Immature natural killer cell (primary cell): Measurements from ENCODE around the gene ACTN4. TPM values are rescaled to one million over a fixed set of nuclear protein-coding genes. Genes with fewer than 3 reads are reported as not detected.
A peak's percentile ranks its signal among the peaks of the same experiment; 100 is the strongest.

Experiments used
- DNase-seq, 3 donors: peaks; one replicate each; pipeline ENCODE4 v3.0.0; 2022; ENCODE audit warnings: mixed read lengths in 1 of 3
- H3K27ac Mint-ChIP-seq, 6 donors: one replicate each; pipeline ENCODE4 v1.8.0; 2020; ENCODE audit warnings: mixed read lengths in 6 of 6, mild to moderate bottlenecking in 5 of 6, inconsistent platforms in 4 of 6, moderate library complexity in 3 of 6
- H3K27me3 Mint-ChIP-seq, 3 donors: one replicate each; pipeline ENCODE4 v1.8.0; 2020 to 2021; ENCODE audit warnings: low read depth in 3 of 3, mild to moderate bottlenecking in 3 of 3, mixed read lengths in 3 of 3, moderate library complexity in 3 of 3, inconsistent platforms in 1 of 3
- H3K36me3 Mint-ChIP-seq, 3 donors: one replicate each; pipeline ENCODE4 v1.8.0; 2020; ENCODE audit warnings: mixed read lengths in 3 of 3, inconsistent platforms in 2 of 3, mild to moderate bottlenecking in 2 of 3
- H3K4me1 Mint-ChIP-seq, 2 donors: one replicate each; pipeline ENCODE4 v1.8.0; 2020; ENCODE audit warnings: inconsistent platforms in 2 of 2, mild to moderate bottlenecking in 2 of 2, mixed read lengths in 2 of 2, moderate library complexity in 1 of 2
- H3K4me3 Mint-ChIP-seq, 5 donors: one replicate each; pipeline ENCODE4 v1.8.0; 2020; ENCODE audit warnings: mild to moderate bottlenecking in 5 of 5, mixed read lengths in 5 of 5, inconsistent platforms in 3 of 5, moderate library complexity in 3 of 5
- H3K9me3 Mint-ChIP-seq, 6 donors: one replicate each; pipeline ENCODE4 v1.8.0; 2020; ENCODE audit warnings: mild to moderate bottlenecking in 6 of 6, mixed read lengths in 6 of 6, inconsistent platforms in 4 of 6, moderate library complexity in 3 of 6
- polyA plus RNA-seq, 3 donors: library from polyadenylated mRNA; unstranded; fragments of 300-500 nt; fragmentation: Illumina TruSeq; gene quantifications; one replicate each; pipeline ENCODE4 v1.2.3, GENCODE V29; 2021

The ACTN4 gene
- polyA plus RNA-seq, 3 donors from 2014 or later = 8.5 to 68.3 (median 17.4) TPM

DNA sequence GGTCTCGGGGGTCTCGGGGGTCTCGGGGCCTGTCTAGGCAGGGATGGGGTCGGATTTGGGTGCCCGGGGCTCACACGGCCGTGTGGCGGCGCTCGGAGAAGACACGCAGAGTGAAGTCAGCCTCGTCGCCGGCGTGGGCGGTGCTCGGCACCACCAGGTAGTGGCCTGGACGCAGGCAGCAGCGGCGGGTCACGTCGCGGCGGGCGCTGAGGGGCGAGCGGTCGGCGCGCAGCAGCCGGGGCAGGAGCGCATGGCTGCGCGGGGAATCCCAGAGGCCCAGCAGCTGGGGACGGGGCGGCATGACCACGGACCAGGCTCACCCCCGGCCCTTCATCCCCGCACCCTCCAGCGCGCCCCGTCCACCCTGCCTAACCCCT is 88.6 kb downstream of the ACTN4 start:
- DNase-seq = peak; percentile 64 to 77 (median 74)
- Mint-ChIP-seq H3K4me1 (peaks cover 65 to 70% of the 10 kb centered on the region in 2 donors), H3K27ac (peak overlapping the region in 3 of 6 donors; percentile 64 to 78 (median 72)), H3K27me3 (peaks cover 14 to 29% (median 17%) of the 10 kb centered on the region in 3 donors), H3K4me3 (peak overlapping the region; percentile 51 to 82 (median 68)), H3K36me3 (peaks cover 0 to 6% (median 0%) of the 10 kb centered on the region in 3 donors), H3K9me3 (peaks cover 0 to 2% (median 0%) of the 10 kb centered on the region in 6 donors)

DNA sequence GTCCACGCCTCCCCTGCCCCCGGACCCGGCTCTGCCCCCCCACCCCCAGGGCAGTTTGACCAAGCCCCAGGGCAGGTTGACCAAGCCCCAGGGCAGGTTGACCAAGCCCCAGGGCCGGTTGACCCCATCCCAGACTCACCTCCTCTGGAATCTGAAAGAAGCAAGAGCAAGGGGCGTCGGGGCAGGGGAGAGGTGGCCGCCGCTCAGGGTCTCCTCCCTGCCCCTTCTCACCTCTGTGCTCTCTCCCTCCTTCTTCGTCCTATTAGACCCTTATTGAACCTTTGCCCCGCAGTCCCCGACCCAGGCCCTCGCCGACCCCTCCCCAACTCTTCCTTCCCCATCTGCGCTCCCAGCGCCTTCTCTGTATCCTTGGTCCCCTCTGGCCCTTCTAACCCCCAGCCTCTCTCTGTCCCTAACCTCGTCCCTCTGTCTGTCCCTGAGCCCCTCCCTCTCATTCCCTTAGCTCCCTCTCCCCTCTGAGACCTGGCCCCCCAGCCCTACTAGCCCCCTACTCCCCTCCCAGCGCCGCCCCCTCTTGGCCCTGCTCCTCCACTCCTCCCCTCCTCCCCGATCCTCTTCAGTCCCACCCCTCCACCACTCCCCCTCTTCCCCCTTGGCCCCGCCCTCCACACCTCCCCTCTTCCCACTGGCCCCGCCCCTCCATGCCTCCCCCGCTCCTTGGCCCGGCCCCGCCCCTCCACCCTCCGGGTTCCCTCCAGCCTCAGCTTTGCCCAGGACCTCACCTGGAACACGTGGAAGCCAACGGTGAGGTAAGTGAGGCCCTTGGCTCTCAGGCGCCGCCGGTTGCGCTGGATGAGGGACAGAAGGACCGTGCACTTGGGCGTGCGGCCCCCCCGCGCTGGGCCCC is 89.2 kb downstream of the ACTN4 start:
- Mint-ChIP-seq H3K4me1 (peaks cover 61 to 66% of the 10 kb centered on the region in 2 donors), H3K27me3 (peaks cover 14 to 29% (median 17%) of the 10 kb centered on the region in 3 donors), H3K9me3 (peaks cover 0 to 2% (median 0%) of the 10 kb centered on the region in 6 donors), H3K27ac (peak overlapping the region in 4 of 6 donors; percentile 65 to 76 (median 68)), H3K36me3 (peaks cover 0 to 5% (median 0%) of the 10 kb centered on the region in 3 donors), H3K4me3 (peak overlapping the region; percentile 58 to 76 (median 65))
- DNase-seq = peak; percentile 27 to 51 (median 41)

DNA sequence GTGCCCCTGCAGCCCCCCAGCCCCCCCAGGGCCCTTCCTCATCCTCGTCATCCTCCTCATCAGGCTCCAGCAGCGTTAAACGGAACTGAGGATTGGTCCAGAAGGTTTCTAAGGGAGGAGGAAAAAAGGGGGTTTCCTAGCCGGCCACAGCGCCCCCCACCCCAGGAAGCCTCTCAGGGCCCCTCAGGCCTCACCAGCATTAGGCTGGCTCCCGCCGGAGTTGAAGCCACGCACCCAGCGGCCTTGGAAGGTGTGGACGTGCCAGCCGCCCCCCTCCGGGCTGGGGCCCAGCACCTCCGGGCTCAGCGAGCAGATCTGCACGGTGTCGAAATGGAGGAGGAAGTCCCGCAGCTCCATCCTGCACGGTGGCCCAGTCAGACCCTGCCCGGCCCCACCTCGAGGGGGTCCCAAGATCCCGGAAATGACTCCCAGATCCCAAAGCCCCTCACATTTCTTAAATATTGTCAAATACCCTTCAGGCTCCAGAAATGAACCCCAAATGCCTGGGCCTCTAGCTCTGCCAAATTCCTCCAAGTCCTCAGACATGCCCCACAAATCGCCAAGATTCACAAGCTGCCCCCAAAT is 89.9 kb downstream of the ACTN4 start:
- Mint-ChIP-seq H3K27me3 (peaks cover 12 to 29% (median 14%) of the 10 kb centered on the region in 3 donors), H3K27ac (peak overlapping the region; percentile 46 to 77 (median 64)), H3K9me3 (peaks cover 0 to 2% (median 0%) of the 10 kb centered on the region in 6 donors), H3K4me1 (peaks cover 54 to 60% of the 10 kb centered on the region in 2 donors), H3K36me3 (no peaks in the 10 kb centered on the region), H3K4me3 (peak overlapping the region; percentile 41 to 75 (median 66))
- DNase-seq = no peak

DNA sequence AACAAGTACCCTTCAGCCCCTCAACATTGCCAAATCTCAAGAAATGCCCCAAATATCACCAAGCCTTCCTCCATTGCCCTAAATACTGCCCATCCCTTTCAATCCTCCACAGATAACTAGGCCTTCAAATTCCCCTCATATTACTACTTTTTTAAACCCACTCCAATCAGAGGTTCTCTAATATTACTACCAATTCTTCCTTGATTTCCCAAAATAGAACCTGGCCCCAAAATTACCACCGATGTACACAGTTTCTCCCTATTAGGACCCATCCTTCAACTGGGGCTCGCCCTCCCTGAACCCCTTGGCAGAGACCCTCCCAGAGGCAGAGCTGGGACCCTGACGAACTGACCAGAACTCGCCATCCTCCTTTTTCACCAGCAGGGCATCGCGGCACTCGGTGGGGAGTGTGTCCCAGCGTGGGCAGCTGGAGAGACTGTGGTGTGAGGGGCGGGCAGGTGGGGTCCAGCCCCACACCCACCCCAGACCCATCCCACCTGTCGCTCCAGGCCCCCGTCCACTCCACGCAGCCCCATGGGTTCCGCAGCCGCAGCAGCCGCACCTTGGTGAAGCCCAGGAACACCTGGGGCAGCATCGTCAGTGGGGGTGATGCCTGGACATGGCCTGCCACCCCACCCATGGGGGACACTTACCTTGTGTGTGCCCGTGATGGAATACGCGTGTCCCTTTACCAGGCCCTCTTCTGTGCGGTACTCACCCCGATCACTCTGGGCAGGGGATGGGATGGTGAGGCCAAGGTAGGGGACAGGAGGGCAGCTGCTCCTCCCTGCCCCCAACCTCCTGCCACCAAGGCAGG is 90.7 kb downstream of the ACTN4 start:
- peak overlapping the region; percentile 46 to 77 (median 64) for H3K27ac Mint-ChIP-seq
- peaks cover 0 to 2% (median 0%) of the 10 kb centered on the region in 6 donors for H3K9me3 Mint-ChIP-seq
- H3K36me3 Mint-ChIP-seq = no peaks in the 10 kb centered on the region
- peaks cover 10 to 29% (median 14%) of the 10 kb centered on the region in 3 donors for H3K27me3 Mint-ChIP-seq
- H3K4me1 Mint-ChIP-seq = peaks cover 46 to 53% of the 10 kb centered on the region in 2 donors
- peak overlapping the region; percentile 33 to 75 (median 66) for H3K4me3 Mint-ChIP-seq
- no peak for DNase-seq

DNA sequence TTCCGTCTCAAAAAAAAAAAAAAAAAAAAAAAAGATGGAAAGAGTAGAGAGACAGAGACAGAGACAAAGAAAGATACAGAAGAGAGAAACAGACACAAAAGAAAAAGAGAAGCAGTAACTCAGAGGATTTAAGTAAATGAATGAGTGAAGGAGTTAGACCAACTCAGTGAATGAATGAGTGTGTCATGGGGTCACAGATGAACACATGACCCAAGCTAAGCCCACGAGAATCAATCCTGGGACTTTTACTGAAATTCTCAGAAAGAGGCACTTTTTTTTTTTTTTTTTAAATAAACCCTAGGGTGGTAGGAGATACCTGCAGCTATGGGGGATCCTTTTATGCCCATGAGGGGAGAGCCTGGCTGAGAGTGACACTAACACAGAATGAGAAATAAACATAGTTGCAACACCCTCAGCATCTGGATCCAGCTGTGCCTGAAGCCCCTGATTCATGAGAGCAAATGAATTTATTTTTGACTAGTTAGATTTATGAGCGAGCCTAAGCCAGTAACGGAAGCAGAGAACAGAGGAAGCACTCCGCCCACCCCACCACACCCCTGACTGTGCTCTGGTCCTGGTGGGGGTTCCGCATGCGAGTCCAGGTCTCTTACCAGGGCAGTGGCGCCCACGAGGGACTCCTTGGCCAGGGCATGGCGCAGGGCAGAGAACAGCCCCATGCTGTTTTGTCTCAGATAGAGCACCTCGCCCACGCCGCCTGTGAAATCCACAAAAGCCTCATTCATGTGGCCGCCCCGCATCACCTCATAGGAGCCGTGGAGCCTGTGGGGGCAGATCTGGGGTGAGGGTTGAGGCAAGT is 92.2 kb downstream of the ACTN4 start:
- Mint-ChIP-seq H3K36me3 (no peaks in the 10 kb centered on the region), H3K4me1 (peaks cover 31 to 38% of the 10 kb centered on the region in 2 donors), H3K27me3 (peaks cover 6 to 20% (median 9%) of the 10 kb centered on the region in 3 donors), H3K4me3 (peak overlapping the region; percentile 28 to 61 (median 58)), H3K9me3 (peaks cover 0 to 2% (median 0%) of the 10 kb centered on the region in 6 donors), H3K27ac (peak overlapping the region in 4 of 6 donors; percentile 30 to 75 (median 43))
- DNase-seq = peak in 2 of 3 donors; percentile 14 to 17

DNA sequence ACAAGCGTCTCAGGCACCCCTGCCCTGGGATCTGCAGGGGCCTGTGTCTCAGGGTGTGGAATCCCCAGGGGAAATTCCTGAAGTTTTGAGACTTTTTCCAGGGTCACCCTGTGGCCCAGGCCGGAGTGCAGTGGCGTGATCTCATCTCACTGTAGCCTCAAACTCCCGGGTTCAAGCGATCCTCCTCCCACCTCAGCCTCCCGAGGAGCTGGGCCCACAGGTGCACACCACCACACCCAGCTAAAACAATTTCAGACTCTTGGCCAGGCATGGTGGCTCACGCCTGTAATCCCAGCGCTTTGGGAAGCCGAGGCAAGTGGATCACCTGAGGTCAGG is 92.8 kb downstream of the ACTN4 start:
- H3K27me3 Mint-ChIP-seq = peaks cover 0 to 14% (median 4%) of the 10 kb centered on the region in 3 donors
- H3K27ac Mint-ChIP-seq = peak overlapping the region in 1 of 6 donors; percentile 30

DNA sequence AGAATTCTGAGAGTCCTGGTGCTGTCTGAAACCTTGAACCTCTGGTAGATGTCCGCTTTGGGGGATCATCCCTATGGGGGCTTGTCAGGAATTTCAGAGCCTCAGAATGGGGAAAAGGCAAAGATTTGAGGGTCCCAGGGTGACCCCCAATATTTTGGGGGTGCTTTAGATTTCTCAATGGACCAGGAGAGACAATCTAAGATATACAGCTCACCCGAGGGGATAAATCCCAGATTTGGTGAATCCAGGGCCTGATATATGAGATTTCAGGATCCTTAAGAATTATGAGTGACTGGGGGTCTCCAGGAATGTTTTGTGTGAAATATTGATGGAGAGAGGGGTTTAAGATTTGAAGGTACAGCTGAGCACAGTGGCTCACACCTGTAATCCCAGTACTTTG is 93.5 kb downstream of the ACTN4 start:
- Mint-ChIP-seq H3K4me1 (peaks cover 31 to 34% of the 10 kb centered on the region in 2 donors), H3K9me3 (no peaks in the 10 kb centered on the region), H3K27me3 (peaks cover 0 to 10% (median under 1%) of the 10 kb centered on the region in 3 donors), H3K4me3 (no peak overlapping the region), H3K27ac (peak overlapping the region in 2 of 6 donors; percentile 32 to 82), H3K36me3 (no peaks in the 10 kb centered on the region)
- no peak for DNase-seq

More for the DNA sequence above, 92.8 kb downstream of the ACTN4 start:
- no peak for DNase-seq
- H3K4me3 Mint-ChIP-seq = peak overlapping the region in 2 of 5 donors; percentile 58 to 61
- no peaks in the 10 kb centered on the region for H3K9me3 Mint-ChIP-seq
- peaks cover 31 to 34% of the 10 kb centered on the region in 2 donors for H3K4me1 Mint-ChIP-seq
- H3K36me3 Mint-ChIP-seq = no peaks in the 10 kb centered on the region

DNA sequence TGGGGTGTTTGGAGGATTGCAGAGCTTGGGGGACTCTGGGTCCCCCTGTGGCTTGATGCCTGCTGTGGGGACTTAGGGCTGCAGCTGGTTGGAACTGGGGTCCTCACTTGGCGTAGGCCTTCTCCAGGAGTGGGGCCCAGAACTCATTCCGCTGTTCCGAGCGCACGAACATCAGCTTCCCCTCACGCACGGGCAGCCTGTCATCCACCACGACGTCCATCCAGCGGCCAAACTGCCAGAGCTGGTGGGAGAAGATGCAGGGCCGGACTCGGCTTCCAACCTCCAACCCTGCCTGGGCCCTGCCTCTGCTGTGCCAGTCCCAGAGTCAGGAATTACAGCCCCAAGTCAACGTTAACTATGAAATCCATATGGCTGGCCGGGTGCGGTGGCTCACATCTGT is 94.2 kb downstream of the ACTN4 start:
- DNase-seq = no peak
- Mint-ChIP-seq H3K4me1 (peaks cover 28 to 31% of the 10 kb centered on the region in 2 donors), H3K9me3 (no peaks in the 10 kb centered on the region), H3K27me3 (peaks cover 0 to 7% (median 0%) of the 10 kb centered on the region in 3 donors), H3K27ac (peak overlapping the region in 2 of 6 donors; percentile 63 to 67), H3K4me3 (no peak overlapping the region), H3K36me3 (no peaks in the 10 kb centered on the region)

DNA sequence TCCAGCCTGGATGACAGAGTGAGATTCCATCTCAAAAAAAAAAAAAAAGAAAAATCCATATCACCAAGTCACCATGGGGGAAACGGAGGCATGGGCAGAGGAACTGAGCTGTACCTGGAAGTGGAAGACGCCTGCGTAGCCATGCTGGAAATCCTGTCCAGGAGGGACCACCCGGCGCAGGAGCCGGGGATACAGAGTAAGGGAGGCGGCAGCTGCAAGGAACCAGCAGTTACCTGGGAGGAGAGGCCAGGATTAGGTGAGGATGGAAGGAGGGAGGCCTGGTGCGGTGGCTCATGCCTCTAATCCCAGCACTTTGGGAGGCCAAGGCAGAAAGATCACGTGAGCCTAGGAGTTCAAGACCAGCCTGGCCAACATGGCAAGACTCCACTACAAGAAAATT is 94.8 kb downstream of the ACTN4 start:
- H3K4me1 Mint-ChIP-seq = peaks cover 28 to 30% of the 10 kb centered on the region in 2 donors
- no peak overlapping the region for H3K4me3 Mint-ChIP-seq
- no peaks in the 10 kb centered on the region for H3K9me3 Mint-ChIP-seq
- H3K36me3 Mint-ChIP-seq = no peaks in the 10 kb centered on the region
- H3K27ac Mint-ChIP-seq = peak overlapping the region in 1 of 6 donors; percentile 16
- peaks cover 0 to 6% (median 0%) of the 10 kb centered on the region in 3 donors for H3K27me3 Mint-ChIP-seq
- no peak for DNase-seq

DNA sequence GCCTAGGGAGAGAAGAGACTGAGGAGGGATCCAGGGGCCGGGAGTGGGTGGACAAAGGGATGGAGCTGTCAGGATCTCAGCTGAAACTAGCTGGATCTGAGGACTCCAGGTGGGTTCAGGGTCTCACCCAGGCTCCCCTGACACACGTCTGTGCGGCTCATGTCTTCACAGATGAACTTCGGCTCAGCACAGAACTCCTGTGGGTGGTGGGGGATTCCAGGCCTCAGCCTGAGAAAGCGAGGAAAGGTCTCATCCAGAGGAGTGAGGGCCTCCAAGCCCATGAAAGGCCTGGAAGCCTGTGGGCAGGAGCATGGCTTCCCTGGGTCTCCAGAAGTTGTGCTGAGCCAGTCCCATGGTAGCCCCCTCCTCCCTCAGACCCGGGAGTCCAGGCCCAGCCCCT is 95.5 kb downstream of the ACTN4 start:
- DNase-seq = no peak
- Mint-ChIP-seq H3K4me1 (peaks cover 22 to 25% of the 10 kb centered on the region in 2 donors), H3K27me3 (peaks cover 0 to 2% (median 0%) of the 10 kb centered on the region in 3 donors), H3K4me3 (no peak overlapping the region), H3K36me3 (no peaks in the 10 kb centered on the region), H3K27ac (peak overlapping the region in 1 of 6 donors; percentile 67), H3K9me3 (no peaks in the 10 kb centered on the region)

DNA sequence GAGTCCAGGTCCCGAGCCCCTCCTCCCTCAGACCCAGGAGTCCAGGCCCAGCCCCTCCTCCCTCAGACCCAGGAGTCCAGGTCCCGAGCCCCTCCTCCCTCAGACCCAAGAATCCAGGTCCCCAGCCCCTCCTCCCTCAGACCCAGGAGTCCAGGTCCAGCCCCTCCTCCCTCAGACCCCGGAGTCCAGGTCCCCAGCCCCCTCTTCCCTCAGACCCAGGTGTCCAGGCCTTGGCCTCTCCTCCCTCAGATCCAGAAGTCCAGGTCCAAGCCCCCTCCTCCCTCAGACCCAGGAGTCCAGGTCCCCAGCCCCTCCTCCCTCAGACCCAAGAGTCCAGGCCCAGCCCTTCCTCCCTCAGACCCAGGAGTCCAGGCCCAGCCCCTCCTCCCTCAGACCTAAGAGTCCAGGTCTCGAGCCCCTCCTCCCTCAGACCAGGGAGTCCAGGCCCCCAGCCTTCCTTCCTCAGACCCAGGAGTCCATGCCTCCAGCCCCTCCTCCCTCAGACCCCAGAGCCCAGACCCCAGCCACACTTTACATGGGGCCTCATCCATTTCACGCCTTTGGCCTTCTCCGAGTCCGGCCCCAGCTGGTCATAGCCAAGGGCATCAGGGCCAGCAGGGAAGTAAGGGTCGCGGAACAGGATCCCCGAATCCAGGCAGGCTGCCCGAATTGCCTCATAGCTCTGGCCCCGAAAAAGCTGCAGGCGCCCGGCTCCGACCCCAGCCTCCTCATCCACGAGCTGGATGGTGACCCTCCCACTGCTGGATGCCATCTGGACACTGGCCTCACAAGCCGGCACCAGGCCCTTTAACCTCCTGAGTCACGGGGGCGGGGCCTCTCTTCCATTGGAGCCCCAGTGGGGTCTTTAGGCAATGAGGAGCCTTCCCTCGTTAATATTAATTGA is 96.2 kb downstream of the ACTN4 start:
- Mint-ChIP-seq H3K27me3 (no peaks in the 10 kb centered on the region), H3K9me3 (no peaks in the 10 kb centered on the region), H3K27ac (no peak overlapping the region), H3K4me1 (peaks cover 15 to 19% of the 10 kb centered on the region in 2 donors), H3K36me3 (no peaks in the 10 kb centered on the region), H3K4me3 (no peak overlapping the region)
- DNase-seq = no peak

DNA sequence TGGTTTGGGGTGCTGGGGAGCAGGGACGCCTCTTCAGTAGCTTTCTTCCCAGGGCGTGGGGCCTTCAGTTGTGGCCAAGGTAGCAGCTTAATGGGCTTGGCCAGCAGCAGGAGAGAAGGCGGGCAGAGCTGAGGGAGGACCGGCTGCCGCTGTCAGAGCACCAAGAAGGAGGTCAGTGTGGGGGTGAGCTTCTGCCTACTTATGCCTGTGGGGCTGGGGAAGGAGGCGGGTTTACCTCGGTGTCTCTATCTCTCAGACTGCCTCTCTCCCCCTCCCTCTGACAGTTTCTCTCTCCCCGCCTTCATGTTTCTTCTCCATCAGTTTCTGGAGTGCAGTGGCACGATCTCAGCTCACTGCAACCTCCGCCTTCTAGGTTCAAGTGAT is 96.8 kb downstream of the ACTN4 start, which contains the start of gene CAPN12:
Gene CAPN12 (minus strand): TSS at position 177 of the 384 bp plus-strand sequence. CDS start 309 bp downstream, outside the sequence.
- H3K4me1 Mint-ChIP-seq = peaks cover 9 to 13% of the 10 kb centered on the region in 2 donors
- H3K36me3 Mint-ChIP-seq = no peaks in the 10 kb centered on the region
- H3K4me3 Mint-ChIP-seq = no peak within 1 kb of the TSS
- peak within 1 kb of the TSS in 1 of 6 donors; percentile 67 for H3K27ac Mint-ChIP-seq
- no peaks in the 10 kb centered on the region for H3K27me3 Mint-ChIP-seq
- no peaks in the 10 kb centered on the region for H3K9me3 Mint-ChIP-seq
- no peak for DNase-seq
